DMS53 (cell line): ENCODE data around the gene MAPK8.
A peak's percentile ranks its signal among the peaks of the same experiment; 100 is the strongest.
"Not testable (repeated sequence)": the region's sequence is repeated elsewhere in the genome, so short reads cannot be mapped to it uniquely, and the experiment has no call there.

ENCODE experiments used
- DNase-seq: peaks from one replicate; lab custom pipeline; 2025; lab: John Stamatoyannopoulos, UW

The MAPK8 gene

DNA sequence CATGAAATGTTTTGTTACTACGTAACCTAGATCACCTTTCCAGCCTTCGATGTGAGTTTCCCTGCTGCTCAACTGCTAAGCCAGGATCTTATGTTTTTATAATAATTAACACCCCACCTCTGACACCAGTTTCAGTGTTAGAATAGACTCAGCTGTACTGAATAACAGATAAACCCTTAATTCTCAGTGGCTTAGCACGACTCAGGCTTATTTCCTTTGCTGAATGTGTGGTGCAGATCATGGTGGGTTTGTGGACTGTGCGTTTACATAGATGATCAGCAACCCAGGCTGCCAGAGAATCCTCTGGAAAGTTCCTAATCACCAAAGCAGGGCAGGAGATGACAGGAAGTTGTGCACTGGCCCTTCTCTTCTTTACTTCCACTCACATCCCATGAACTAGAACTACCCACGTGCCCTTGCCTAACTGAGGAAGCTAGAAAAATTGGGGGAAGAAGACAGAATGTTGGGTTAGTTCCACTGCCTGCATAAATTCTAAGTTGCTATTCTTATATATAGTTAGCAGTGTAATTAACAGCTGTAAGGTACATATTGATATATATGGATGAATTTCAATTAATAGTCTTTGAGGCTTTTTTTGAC is 111.8 kb downstream of the MAPK8 start:
- no peak for DNase-seq

DNA sequence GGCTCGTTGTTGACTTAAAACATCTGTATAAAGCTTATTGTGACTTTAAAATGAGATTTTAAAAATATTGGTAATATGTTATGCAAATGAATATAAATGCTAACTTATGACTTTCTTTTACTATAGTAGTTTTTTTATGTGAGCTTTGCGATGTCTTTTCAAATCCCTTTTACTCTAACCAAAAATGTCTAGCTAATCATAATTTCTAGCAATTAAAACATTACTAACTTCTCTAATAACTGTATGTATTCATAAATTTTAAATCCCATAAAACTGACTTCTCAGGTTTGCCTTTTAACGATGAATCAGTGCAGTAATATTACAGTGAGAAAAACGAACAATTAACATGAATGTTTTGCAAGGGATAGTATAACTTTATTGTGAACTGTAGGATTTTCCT is 113.2 kb downstream of the MAPK8 start:
- no peak for DNase-seq

DNA sequence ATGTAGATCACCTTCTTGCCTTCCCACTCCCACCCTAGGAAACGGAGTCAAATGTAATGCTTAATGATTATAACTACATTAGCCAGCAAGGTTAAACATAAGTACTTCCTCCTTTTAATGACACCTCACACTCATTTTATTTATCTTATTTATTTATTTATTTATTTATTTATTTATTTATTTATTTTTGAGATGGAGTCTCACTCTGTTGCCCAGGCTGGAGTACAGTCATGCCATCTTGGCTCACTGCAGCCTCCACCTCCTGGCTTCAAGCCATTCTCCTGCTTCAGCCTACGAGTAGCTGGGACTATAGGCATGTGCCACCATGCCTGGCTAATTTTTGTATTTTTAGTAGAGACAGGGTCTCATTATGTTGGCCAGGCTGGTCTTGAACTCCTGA is 115.4 kb downstream of the MAPK8 start:
- not testable (repeated sequence) for DNase-seq

DNA sequence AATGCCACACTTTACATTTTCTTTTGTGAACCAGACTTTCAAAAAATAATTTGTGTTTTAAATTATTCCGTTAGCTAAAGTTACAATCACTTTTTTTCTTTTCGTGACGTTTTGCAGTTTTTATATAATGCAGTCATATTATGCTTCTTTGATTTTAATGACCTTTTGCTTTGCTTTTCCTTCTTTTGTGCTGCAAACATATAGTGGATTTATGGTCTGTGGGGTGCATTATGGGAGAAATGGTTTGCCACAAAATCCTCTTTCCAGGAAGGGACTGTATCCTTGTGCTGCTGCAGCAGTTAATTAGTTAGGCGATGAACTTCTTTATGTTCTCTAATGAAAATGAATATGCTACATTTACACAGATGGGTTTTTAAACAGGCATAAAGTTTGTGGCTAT is 117.4 kb downstream of the MAPK8 start:
- DNase-seq, result no peak

DNA sequence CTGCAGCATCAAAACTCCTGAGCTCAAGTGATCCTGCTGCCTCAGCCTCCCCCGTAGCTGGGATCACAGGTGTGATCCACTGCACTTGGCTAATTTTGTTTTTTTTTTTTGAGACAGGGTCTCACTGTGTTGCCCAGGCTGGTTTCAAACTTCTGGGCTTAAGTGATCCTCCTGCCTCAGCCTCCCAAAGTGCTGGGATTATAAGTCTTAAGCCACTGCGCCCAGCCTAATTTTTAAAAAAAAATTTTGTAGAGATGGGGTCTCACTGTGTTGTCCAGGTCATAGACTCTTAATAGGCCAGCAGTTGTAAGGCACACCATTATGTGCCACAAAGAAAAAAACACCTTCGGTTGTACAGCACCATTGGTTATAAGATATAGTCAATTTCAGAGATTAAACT is 122.4 kb downstream of the MAPK8 start:
- no peak for DNase-seq

DNA sequence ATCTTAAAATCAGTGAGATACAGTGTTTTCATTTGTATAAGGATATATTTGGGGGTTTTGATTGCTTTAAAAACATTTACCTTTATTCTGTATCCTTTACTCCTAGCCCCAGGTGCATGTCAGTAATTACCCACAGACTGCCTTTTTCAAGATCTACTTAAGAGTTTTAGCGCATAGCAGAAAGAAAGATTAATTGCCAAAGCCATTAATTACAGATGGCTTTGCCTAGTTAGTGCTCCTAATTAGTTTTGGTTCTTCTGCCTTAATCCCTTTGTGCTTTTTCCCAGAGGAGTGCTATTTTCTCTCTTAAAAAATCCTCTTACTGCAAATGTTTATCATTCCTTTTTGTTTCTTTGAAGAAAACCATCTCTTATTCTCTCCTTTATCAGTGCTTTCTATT is 122.8 kb downstream of the MAPK8 start:
- no peak for DNase-seq

DNA sequence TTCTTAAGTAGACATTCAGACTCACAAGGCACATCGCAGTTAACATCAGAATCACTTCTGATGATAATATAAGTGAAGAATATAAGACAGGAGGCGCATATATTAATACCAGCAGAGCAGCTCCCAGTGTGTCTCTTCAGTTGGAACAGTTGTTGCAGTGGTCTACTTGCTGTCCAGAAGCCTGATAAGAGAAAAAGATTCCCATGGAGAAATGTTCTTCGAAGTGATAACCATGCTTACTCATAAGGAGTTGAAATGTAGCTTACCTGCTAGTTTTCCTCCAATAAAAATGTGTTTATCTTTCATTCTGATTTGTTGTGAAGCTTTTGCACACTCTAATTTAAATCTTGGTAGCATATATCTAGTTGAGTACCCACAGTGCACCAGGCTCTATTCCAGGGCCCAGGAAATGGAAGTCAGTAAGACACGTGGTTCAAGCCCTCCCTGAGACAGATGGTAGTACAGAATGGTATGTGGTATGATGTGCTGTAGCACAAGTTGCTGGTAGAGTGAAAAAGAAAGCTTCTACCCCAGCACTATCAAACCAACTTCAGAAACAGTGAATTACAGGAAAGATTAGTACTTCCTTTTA is 124.0 kb downstream of the MAPK8 start:
- no peak for DNase-seq

DNA sequence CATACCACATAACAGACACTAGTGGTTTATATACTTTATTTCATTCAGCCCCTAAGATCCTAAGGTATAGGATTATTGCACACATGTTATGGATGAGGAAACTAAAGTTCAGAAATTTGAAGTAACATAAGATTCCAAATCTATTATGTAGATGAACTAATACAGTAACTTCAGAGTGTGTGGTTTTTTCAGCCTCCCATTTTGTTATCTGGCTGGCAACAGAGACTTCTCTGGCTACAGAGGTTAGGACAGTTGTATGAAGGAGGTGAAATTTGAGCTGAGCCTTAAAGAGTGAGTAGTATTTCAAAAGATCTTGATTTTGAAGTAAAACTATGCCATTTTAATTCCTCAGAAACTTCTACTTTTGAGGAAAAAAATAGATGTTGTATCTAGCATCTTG is 125.4 kb downstream of the MAPK8 start:
- DNase-seq, result no peak

DNA sequence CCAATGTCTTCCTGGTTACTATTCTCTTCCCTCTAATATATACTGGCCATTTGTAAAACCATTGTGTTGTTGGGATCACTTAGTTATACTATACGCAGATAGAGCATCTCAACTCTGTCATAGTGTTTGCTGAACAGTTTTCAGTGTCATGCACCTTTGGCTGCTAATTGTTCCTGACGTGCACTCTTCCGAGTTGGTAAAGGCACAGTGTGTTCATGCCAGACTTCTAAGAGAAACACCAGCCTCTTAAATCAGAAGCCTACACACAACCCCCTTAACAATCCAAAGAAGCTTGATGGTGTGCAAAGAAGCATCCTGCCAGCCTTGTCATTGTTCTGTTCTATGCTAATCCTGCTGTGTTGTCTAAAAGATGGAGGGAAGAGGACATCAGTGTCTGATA is 131.1 kb downstream of the MAPK8 start:
- DNase-seq, result peak; percentile 86

DNA sequence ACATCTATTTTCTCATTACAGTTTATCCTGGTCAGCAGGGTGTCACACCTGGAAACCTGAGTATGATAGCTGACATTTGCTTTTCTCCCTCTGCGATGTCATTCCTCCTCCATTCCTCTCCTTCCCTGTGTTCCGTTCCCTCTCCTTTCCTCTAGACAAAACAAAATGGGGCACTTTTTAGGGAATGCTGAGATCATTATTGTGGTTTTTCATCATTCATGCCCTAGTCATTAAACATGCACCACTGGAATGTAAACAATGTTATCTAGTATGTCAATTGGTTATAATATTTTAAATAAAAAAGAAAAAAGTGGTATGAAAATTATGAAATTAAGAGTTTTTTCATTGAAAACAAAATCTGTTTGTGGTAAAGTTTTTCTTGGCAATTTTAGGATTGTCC is 132.6 kb downstream of the MAPK8 start:
- DNase-seq, result peak; percentile 47

DNA sequence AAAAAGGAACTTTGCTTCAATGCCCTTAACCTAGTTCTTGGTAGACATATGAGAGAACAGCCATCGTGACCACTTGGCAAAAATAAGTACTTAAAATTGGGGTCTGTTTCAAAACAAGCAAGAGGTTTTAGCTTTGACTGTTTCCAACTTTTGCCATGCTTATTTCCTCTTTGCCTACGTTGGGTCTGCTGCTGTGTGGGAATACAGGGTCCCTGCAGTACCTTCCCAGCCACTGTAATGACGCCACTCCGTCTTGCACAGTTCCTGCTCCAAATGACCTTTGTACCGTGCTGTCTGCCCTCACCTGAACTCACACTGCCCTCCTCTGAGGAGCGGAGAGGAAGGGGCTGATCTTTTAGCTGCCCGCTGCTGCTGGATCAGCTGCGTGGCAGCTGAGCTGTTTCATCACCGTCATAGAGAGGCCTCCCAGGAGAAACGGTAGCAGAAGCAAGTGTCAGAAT is 133.1 kb downstream of the MAPK8 start:
- peak; percentile 96 for DNase-seq

DNA sequence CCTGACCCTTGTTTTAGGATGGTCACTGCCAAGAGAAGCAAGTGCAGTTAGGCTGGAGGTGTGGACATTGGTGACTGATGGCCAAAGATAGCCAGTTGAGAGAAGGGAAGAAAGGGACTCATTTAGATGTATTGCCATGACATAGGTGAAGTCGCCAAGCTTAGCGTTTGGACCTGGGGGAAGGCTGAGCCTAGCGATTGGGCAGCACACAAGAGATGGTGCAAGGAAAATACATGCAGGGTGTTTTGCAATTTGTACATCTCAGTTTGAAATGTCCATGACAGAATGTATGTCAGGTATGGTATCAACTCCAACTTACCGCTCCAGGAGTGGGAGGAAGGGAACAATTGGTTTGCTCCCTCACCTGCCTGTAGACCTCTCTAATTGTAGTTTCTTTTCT is 134.3 kb downstream of the MAPK8 start:
- no peak for DNase-seq

DNA sequence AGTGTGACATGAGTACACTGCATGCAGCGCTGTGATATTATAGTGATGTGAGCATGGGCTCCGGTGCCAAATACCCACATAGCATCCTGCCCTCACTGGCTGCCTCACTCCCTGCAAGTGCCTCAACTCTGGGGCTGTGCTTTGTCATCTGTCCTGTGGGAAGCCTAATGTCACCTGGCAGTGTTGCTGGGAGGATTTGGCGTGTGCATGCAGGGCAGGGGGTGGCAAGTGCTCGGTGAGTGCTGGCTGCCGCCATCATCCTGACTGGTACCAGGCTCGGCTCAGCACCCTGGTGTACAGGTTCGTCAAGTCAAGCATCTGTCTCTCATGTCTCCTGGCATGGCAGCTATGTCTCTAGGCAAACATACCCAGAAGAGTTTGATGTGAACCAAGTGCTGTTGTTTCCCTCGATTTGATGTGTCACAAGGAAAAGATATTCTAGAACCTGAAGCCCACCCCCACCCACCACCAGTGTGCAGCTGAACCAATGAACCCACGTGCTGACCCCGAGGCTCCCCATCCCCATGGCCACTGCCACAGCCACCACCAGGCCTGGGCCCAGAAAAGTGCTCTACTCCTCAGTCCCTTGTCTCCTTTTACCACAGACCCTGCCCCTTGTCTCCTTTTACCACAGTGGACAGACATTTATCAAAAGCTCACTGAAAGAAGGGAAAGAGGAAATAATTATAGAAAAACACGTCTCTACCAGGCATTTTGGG is 135.8 kb downstream of the MAPK8 start:
- DNase-seq, result no peak

DNA sequence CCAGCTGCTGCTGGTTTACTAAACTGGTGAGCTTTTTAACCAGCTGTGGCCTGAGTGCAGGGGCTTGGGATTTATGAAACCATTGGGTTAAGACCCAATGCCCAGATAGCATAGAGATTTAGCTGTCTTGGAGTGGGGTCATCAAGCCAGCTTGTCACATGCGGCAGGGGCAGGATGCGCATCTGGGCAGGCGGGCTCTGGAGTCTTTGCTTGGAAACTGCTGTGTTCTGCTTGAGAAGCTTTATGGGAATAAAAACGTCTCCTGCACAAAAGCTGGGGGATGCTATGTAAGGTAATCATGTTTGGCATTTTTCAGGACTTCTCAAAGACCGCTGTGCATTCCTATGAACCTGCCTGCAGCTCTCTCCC is 136.3 kb downstream of the MAPK8 start:
- DNase-seq, result no peak

DNA sequence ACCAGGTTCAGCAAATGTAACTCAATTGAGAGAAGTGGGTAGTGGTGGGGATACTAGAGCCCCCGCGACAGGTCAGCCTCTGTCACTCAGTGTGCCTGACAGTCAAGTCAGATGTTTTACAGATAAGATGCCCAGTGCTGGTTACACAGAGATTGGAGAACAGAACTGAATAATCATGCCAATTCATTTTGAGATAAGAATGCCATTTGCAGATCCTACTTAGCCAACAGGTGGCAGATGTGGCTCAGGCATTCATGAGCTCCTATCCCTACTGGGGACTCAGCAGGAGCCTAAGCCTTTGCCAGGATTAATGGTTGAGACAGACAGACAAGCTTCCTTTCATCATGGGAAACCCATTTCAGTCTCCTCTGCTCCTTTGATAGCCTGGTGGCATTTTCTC is 137.8 kb downstream of the MAPK8 start:
- DNase-seq, result peak; percentile 66

DNA sequence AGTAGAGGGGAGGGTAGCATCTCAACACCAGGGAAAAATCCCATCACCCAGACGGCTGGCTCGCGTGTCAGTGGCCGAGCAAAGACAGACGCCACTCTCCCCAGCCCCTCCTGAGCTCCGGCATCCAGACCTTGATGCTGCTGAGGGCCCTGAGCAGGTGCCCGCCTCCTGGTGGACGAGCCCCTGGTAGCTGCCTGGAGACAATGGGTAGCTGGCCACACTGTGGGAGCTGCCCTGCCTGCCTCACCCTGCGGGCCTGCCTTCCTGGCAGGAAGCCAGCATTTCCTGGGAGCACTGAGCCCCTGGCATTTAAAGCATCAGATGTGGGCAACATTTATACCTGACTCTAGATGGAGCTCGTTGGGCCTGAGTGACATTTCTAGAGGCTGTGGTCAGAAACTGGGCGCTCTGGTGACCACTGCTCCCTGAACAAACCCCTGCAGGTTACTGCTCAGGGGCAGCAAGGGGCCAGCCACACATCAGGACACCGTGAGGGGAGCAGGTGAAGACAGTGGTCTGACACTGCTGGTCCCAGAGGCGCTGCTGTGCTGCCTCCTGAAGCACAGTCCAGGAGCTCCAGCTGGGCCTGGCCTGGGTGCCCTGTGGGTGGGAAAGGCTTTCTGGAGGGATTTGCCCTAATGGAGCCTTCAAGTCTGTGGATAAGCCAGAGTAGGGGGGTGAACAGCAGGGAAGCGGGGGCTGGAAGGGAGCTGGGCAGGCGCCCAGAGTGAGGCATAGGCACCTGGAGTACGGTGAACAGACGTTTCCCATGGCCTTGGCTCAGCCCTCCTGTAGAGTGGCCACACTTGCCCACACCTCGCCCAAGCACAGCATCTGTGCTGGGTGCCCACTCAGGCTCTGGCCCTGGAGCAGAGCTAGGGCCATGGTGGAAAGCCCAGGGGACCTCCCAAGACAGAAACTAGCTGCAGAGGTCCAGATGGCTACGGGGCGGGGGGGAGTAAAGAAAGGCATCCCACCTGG is 138.7 kb downstream of the MAPK8 start:
- peak; percentile 25 for DNase-seq

DNA sequence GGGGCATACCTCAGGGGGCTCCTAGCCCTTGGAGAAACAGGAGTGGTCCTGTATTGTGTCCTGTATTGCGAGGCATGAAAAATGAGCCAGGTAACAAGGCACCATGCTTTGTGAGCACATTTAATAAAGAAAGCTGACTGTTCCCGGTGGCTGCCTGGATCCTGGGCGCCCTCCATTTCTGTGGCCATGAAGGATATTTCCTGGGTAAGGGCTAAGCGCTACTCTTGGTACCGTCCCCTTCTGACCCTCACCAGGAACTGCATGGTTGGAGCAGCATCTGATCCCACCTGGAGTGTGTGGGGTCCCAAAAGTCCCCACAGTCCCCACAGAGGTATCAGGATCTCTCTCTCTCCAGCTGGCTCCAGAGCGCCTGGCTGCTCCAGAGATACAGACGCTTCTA is 139.5 kb downstream of the MAPK8 start:
- DNase-seq, result no peak

DNA sequence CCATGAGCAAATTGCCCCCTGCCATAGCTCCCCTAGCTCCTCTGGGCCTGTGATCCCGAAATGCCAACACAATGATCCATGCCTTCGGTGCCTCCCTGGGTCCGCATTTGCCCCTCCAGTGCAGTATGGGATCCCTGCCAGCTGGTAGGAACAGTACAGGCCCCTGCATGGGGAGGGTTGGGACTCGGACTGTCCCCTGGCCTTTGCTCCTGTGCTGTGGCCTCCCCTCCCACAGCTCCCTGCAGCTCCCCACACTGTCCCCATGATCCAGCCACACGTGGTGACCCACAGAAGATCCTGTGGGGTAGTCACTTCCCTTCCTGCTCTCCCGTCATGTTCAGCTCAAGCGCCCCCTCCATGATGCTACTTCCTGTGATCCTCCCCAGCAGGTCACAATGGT is 140.3 kb downstream of the MAPK8 start:
- DNase-seq, result no peak

DNA sequence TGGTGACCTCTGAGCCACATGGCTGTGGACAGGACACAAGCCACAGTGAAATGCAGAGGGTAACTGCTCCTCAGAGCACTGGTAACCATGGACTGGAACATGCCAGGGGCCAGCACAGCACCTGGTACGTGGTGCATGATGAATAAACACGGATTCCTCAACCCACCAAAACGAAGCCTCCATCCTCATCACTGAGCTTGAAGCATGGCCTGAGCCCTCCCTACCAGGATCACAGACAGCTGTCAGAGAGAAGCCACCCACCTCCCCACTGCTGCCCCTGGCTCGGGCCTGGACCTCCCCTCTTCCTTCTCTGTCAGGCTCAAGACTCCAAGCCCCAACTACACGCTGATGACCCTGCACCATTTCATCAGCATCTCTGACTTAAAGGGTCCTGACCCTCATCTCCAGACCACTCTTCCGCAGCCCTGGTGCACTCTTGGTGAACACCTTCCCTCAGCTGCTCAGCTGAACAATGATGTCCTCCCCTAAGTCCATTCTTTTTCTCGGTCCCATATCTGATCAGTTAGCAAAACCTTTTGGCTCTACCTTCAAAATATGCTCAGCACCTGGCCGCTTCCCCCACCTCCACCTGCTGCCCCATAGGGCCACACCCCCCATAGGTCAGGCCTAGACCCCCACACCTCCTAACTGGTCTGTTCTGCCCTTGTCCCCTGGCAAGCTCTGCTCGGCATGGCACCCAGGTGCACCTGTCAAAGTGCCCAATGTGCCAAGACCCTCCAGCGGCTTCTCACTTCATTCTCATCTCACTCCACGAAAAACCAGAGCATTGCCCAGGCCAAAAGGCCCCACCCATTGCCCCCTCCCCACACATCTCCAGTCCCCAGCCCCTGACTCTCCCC is 141.1 kb downstream of the MAPK8 start:
- no peak for DNase-seq

DNA sequence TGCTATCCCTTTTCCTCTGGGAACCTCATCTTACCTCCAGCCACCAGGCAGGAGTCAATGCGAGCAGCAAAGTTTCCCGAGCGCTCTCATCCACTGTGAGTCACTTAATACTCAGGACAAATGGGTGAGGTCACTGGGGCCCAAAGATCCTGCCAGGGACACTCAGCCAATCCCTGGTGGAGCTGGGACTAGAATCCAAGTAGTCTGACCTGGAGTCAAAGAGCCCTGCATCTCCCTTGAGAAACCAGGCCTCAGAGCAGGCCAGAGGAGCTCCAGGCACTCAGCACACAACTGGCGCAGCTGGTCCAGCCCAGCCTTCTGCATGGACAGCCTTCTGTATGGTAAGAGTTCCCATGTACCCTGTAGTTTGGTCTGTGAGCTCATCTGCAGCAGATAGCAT is 142.3 kb downstream of the MAPK8 start:
- DNase-seq, result no peak

DNA sequence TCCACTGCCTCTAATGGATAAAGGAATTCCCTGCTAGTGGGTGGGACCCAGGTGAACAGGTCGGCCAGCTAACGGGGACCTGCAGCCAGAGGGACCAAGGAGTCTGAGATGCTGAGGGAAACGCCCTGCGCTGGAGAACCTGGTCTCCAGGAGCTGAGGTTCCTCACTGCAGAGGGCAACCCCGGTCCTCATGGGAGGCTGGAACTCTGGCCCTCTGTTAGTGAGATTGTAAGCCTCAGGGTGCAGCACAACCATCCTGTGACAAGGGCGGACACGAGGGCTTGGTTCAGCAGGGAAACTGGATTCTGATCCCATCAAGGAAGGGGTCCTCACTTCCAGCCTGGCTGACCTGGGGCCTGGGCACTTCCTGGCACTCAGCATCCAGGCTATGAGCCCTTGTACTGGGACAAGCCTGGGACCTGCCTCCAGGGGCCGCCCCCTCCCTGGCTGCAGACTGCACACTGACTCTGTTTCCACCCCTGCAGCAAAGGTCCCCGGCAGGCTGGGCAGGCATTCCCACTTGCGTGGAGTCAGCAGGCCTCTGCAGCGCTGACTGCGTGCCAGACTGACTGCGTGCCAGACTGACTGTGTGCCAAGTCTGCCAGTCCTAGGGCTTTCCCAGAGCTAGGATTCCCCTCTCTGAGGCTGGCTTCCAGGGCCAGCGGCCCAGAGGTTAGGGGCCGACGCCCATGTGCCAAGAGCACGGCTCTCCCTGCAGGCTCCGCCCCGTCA is 143.2 kb downstream of the MAPK8 start:
- DNase-seq, result no peak
